DND-41 (cell line): ENCODE data around the gene EPHB1.

Source experiments
- CTCF ChIP-seq: IDR thresholded peaks from 2 replicates; pipeline ENCODE4 v1.5.1; 2012; ENCODE audit warnings: borderline replicate concordance, low read length, moderate library complexity, mild to moderate bottlenecking; ENCODE audit not compliant: poor library complexity, severe bottlenecking; ENCODE audit errors: extremely low read depth
- EZH2 ChIP-seq: IDR thresholded peaks from 3 replicates; pipeline ENCODE4 v1.6.1; 2012; ENCODE audit warnings: borderline replicate concordance, low read depth, mild to moderate bottlenecking, moderate library complexity, low read length, inconsistent platforms; ENCODE audit not compliant: severe bottlenecking

- TF ChIP-seq CTCF (no peak), EZH2 (no peak)
Measured at GRCh38 chr3:135075157-135075556, 280.1 kb downstream of the EPHB1 start.
